DOHH2 (cell line): ENCODE results near the gene RPAP3.

Experiments
- H3F3A ChIP-seq: fragments of 200-600 bp; sonication (generic), shearing (Covaris generic); 2 replicates; pipeline ENCODE4 v1.6.0; 2016; ENCODE audit warnings: antibody characterized with exemption, mild to moderate bottlenecking; ENCODE audit not compliant: control insufficient read depth, insufficient read depth
- H3K27ac ChIP-seq: fragments of 200-600 bp; sonication (generic); 2 replicates; pipeline ENCODE4 v1.5.1; 2014; ENCODE audit warnings: low read depth, mild to moderate bottlenecking, low read length, moderate library complexity
- H3K27me3 ChIP-seq: fragments of 200-600 bp; sonication (generic); 2 replicates; pipeline ENCODE4 v1.6.1; 2014; ENCODE audit warnings: mild to moderate bottlenecking, low read length, mixed read lengths; ENCODE audit not compliant: control insufficient read depth
- H3K36me3 ChIP-seq: fragments of 200-600 bp; sonication (generic); 2 replicates; pipeline ENCODE4 v1.6.1; 2014; ENCODE audit warnings: mild to moderate bottlenecking, low read length, moderate library complexity, mixed read lengths; ENCODE audit not compliant: control insufficient read depth
- H3K4me1 ChIP-seq: fragments of 200-600 bp; sonication (generic); 2 replicates; pipeline ENCODE4 v1.6.1; 2014; ENCODE audit warnings: mild to moderate bottlenecking, low read length, mixed read lengths; ENCODE audit not compliant: control insufficient read depth
- H3K4me2 ChIP-seq: fragments of 200-600 bp; sonication (generic); 2 replicates; pipeline ENCODE4 v1.6.0; 2014; ENCODE audit warnings: mild to moderate bottlenecking, low read length, moderate library complexity
- H3K4me3 ChIP-seq: fragments of 200-600 bp; sonication (generic); 2 replicates; pipeline ENCODE4 v1.5.1; 2014; ENCODE audit warnings: mild to moderate bottlenecking, low read length, mixed read lengths
- H3K79me2 ChIP-seq: fragments of 200-600 bp; sonication (generic); 2 replicates; pipeline ENCODE4 v1.6.1; 2014; ENCODE audit warnings: mild to moderate bottlenecking, low read length, mixed read lengths; ENCODE audit not compliant: control insufficient read depth
- H3K9me2 ChIP-seq: fragments of 200-600 bp; sonication (generic); replicated peaks from 2 replicates; pipeline ENCODE4 v1.6.1; 2014; ENCODE audit warnings: mild to moderate bottlenecking, low read length, mixed read lengths; ENCODE audit not compliant: control insufficient read depth
- H3K9me3 ChIP-seq: fragments of 200-600 bp; sonication (generic); 2 replicates; pipeline ENCODE4 v1.6.1; 2014; ENCODE audit warnings: antibody characterized with exemption, low read length, mixed read lengths; ENCODE audit not compliant: control insufficient read depth, insufficient read depth
- H4K20me1 ChIP-seq: fragments of 200-600 bp; sonication (generic); 2 replicates; pipeline ENCODE4 v1.6.0; 2014; ENCODE audit warnings: low read depth, mild to moderate bottlenecking, antibody characterized with exemption, low read length, moderate library complexity; ENCODE audit not compliant: control insufficient read depth, insufficient read depth
- CTCF ChIP-seq: fragments of 200-600 bp; sonication (generic); IDR thresholded peaks from one replicate; pipeline ENCODE4 v1.5.1; 2014; ENCODE audit warnings: antibody characterized with exemption, mild to moderate bottlenecking, low read depth, low read length; ENCODE audit not compliant: poor library complexity, severe bottlenecking
- EZH2phosphoT487 ChIP-seq: fragments of 200-600 bp; sonication (generic); IDR thresholded peaks from 2 replicates; pipeline ENCODE4 v1.6.1; 2017; ENCODE audit warnings: borderline replicate concordance, mild to moderate bottlenecking, antibody characterized with exemption, low read length, moderate library complexity, mixed read lengths

The RPAP3 gene

GRCh38 chr12:47721431-47721973 lies 15.7 kb upstream of the RPAP3 start:
- H3K9me2 ChIP-seq = no peaks in the 10 kb centered on the region
- no peaks in the 10 kb centered on the region for H3K9me3 ChIP-seq
- peaks cover 4% of the 10 kb centered on the region; the same call in 1 of the 2 replicates for H3F3A ChIP-seq
- no peak overlapping the region for H3K27ac ChIP-seq
- TF ChIP-seq EZH2phosphoT487 (no peak), CTCF (no peak)
- H4K20me1 ChIP-seq = no peaks in the 10 kb centered on the region
- H3K4me1 ChIP-seq = peaks cover 29% of the 10 kb centered on the region
- H3K4me2 ChIP-seq = no peak overlapping the region
- H3K79me2 ChIP-seq = no peaks in the 10 kb centered on the region
- H3K36me3 ChIP-seq = no peaks in the 10 kb centered on the region
- H3K27me3 ChIP-seq = no peaks in the 10 kb centered on the region
- H3K4me3 ChIP-seq = no peak overlapping the region

- Histone ChIP-seq H3K4me2 (no peak overlapping the region), H3K27me3 (no peaks in the 10 kb centered on the region), H3K4me3 (no peak overlapping the region), H3K36me3 (no peaks in the 10 kb centered on the region), H3K79me2 (no peaks in the 10 kb centered on the region), H3K9me3 (no peaks in the 10 kb centered on the region), H3K9me2 (no peaks in the 10 kb centered on the region), H3F3A (peaks cover 4% of the 10 kb centered on the region; the same call in 1 of the 2 replicates), H3K4me1 (peaks cover 24% of the 10 kb centered on the region), H4K20me1 (no peaks in the 10 kb centered on the region), H3K27ac (no peak overlapping the region)
- TF ChIP-seq CTCF (no peak), EZH2phosphoT487 (no peak)
These were observed 12.7 kb upstream of the RPAP3 start for GRCh38 chr12:47718531-47718930.

DNA sequence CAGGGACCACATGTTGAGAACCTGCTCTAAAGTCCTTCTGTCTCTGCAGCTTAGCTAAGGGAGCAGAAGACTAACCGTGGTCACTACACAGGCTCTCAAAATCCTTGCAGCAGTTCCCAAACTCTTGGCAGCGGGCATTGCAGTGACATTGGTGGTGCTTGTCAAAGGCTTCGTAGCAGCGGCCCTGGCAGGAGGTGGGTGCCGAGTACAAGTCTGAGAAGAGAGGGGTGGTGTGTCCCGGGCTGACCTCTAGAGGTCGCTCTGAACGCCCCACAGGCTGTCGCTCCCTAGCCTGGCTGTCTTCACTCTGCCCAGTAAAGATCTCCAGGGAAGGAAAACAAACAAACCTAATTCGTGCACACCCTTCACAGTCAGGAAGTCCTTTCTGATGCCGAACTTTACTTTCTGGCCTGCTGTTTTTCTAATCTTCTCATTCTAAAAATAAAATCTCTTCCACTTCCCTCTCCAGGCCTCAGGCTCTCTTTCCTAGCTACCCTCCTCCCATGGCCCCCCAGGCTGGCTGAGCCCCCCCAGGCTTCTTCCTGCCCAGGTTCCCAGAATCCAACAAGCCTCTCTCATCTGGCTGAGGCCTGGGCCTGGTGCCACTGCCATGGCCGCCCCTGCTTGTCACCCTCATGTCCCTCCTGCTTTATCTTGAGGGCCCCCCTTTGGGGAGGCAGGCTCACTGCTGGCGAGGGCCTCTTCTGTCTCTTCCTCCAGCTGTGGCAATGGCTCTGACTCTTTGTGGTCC lies 11.8 kb upstream of the RPAP3 start:
- no peaks in the 10 kb centered on the region for H3K36me3 ChIP-seq
- H3K4me1 ChIP-seq = peaks cover 24% of the 10 kb centered on the region
- no peak overlapping the region for H3K27ac ChIP-seq
- TF ChIP-seq CTCF (peak; percentile 82), EZH2phosphoT487 (no peak)
- H3K9me2 ChIP-seq = no peaks in the 10 kb centered on the region
- H3K4me3 ChIP-seq = no peak overlapping the region
- no peaks in the 10 kb centered on the region for H3K79me2 ChIP-seq
- no peaks in the 10 kb centered on the region for H3K27me3 ChIP-seq
- H4K20me1 ChIP-seq = no peaks in the 10 kb centered on the region
- H3K9me3 ChIP-seq = no peaks in the 10 kb centered on the region
- H3F3A ChIP-seq = peaks cover 4% of the 10 kb centered on the region; the same call in 1 of the 2 replicates
- peak overlapping the region; percentile 17 for H3K4me2 ChIP-seq
